ENCODE results near the gene PGBD1.

DNA sequence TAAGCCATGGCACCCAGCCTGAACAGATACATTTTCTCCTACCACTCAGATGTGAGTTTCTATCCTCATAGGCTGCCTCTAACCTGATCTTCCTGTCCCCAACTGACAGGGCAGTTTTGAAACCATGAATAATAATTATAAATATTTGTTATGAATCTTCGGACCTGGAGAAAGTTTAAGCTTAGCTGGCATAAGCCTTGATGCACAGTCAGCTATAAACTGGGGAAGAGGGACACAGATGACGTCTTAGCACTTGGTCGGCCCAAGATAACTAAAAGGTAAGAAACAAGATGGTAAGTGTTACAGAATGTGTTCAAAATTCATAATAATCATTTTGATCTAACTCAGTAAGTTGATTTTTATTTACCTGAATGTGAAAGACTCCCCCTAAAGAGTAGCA is 37.4 kb upstream of the PGBD1 start:
- TF ChIP-seq, protein P1, sequence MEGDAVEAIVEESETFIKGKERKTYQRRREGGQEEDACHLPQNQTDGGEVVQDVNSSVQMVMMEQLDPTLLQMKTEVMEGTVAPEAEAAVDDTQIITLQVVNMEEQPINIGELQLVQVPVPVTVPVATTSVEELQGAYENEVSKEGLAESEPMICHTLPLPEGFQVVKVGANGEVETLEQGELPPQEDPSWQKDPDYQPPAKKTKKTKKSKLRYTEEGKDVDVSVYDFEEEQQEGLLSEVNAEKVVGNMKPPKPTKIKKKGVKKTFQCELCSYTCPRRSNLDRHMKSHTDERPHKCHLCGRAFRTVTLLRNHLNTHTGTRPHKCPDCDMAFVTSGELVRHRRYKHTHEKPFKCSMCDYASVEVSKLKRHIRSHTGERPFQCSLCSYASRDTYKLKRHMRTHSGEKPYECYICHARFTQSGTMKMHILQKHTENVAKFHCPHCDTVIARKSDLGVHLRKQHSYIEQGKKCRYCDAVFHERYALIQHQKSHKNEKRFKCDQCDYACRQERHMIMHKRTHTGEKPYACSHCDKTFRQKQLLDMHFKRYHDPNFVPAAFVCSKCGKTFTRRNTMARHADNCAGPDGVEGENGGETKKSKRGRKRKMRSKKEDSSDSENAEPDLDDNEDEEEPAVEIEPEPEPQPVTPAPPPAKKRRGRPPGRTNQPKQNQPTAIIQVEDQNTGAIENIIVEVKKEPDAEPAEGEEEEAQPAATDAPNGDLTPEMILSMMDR (conservative IDR thresholded peaks at IDR 0.05), result no peak
- TF ChIP-seq EZH2 (IDR thresholded peaks at IDR 0.05; ENCODE audit: low read depth), result no peak

All from PC-9 (cell line).